Memory B cell (primary cell): ENCODE data around the gene ERCC8.
A peak's percentile ranks its signal among the peaks of the same experiment; 100 is the strongest.

ENCODE experiments used
- ATAC-seq: fragments of 150-1000 bp; cut with Tn5 transposase; 2 replicates; pipeline ENCODE4 v1.10.0; 2021; ENCODE audit warnings: low read depth, mild to moderate bottlenecking, moderate library complexity
- DNase-seq, 2 donors: peaks; one replicate each; pipeline ENCODE4 v3.0.0; 2022; ENCODE audit warnings: low spot score in 2 of 2
- H3K27ac Mint-ChIP-seq: one replicate; pipeline ENCODE4 v1.8.0; 2022; ENCODE audit warnings: mild to moderate bottlenecking, moderate library complexity, mixed read lengths
- H3K27me3 Mint-ChIP-seq: one replicate; pipeline ENCODE4 v1.8.0; 2022; ENCODE audit warnings: mixed read lengths
- H3K36me3 Mint-ChIP-seq: one replicate; pipeline ENCODE4 v1.8.0; 2022; ENCODE audit warnings: mild to moderate bottlenecking, mixed read lengths
- H3K4me1 Mint-ChIP-seq: one replicate; pipeline ENCODE4 v1.8.0; 2022; ENCODE audit warnings: mixed read lengths
- H3K4me3 Mint-ChIP-seq: one replicate; pipeline ENCODE4 v1.8.0; 2022; ENCODE audit warnings: mild to moderate bottlenecking, moderate library complexity, mixed read lengths
- H3K9me3 Mint-ChIP-seq: one replicate; pipeline ENCODE4 v1.8.0; 2022; ENCODE audit warnings: mixed read lengths

ERCC8 gene

DNA sequence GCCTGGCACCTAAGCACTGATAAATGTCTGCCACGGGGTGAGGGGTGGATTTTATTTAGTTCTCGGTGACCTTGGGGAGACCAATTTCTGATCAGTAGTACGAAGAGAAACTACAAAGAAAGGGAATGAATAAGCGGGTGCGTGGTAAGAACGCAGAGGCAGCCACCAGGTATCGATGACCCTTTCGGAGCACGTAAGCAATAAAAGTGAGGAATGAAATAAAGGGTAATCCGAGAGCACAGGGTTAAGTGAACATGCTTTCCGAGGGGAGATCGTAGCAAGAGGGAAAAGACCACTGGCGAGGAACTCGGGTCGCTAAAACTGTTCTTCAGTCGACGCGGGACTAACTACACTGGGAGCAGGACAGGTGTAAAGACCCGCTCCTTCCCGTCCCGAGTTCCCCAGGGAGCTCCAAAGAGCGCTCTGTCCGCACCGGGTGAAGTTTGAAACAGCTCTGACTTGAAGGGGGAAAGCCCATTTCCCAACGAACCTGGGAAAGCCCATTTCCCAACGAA lies 101.9 kb downstream of the ERCC8 start:
- Mint-ChIP-seq H3K27ac (no peak overlapping the region), H3K27me3 (peaks cover 24% of the 10 kb centered on the region), H3K4me3 (peak overlapping the region; percentile 65)

DNA sequence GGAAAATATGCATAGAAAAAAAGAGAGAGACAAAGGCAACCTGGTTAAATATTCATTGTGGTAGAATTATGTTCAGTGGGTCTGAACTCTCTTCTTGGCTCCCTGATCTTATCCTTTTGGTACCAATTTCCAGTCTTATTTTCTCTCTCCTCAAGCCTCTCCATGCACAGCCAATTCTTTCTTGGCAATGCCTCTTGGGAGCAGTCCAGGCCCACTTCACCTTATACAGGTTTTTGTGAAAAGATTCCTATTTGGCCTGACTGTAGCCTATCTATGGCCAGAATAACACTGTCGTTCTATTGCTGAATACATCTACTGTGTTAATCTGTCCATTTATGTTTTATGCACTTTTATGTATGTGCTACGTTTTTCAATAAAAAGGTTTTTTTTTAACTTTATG lies 103.5 kb downstream of the ERCC8 start:
- H3K9me3 Mint-ChIP-seq: no peaks in the 10 kb centered on the region
- no peak for DNase-seq
- peaks cover 23% of the 10 kb centered on the region for H3K27me3 Mint-ChIP-seq
- peaks cover 8% of the 10 kb centered on the region for H3K4me1 Mint-ChIP-seq
- ATAC-seq: no peak
- H3K27ac Mint-ChIP-seq: no peak overlapping the region
- H3K4me3 Mint-ChIP-seq: no peak overlapping the region
- H3K36me3 Mint-ChIP-seq: no peaks in the 10 kb centered on the region

More for the DNA sequence above, 101.9 kb downstream of the ERCC8 start:
- no peak for ATAC-seq
- Mint-ChIP-seq H3K36me3 (no peaks in the 10 kb centered on the region), H3K9me3 (no peaks in the 10 kb centered on the region), H3K4me1 (peaks cover 8% of the 10 kb centered on the region)
- DNase-seq: no peak

DNA sequence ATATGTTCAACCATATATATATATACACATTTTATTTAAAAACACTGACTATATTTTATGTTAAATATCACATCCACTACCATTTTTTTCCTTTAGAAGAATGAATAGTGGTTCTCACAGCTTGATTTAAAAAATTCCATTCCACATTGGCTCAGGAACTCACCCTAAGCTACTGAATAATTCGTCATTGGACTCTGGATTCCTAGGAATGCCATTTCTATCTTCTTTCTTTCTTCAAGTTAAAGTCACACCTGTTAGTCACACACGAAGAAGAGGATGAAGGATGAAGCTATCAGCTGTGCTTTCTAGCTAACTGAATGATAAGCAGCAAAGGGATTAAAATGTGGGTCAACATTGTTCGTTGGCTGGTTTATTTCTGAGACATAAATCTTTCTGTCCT lies 108.7 kb downstream of the ERCC8 start:
- DNase-seq: no peak
- peaks cover 2% of the 10 kb centered on the region for H3K27me3 Mint-ChIP-seq
- no peak overlapping the region for H3K27ac Mint-ChIP-seq
- no peaks in the 10 kb centered on the region for H3K9me3 Mint-ChIP-seq
- no peaks in the 10 kb centered on the region for H3K36me3 Mint-ChIP-seq
- ATAC-seq: no peak
- H3K4me1 Mint-ChIP-seq: peaks cover 2% of the 10 kb centered on the region
- H3K4me3 Mint-ChIP-seq: no peak overlapping the region

DNA sequence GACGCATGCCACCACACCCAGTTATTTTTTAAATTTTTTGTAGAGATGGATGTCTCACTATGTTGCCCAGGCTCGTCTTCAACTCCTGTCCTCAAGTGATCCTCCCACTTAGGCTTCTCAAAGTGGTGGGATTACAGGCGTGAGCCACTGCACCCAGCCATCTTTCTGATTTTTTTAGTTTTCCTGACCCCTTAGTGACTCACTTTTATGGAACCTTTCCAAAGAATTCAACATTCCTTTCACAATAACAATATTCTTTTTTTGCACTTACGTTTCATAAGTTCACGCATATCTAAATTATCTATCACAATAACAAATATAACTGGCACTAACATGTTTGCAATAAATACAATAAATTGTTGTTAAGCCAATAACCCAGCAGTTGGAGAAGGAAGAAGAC lies 109.3 kb downstream of the ERCC8 start:
- no peaks in the 10 kb centered on the region for H3K36me3 Mint-ChIP-seq
- no peak for DNase-seq
- H3K4me3 Mint-ChIP-seq: no peak overlapping the region
- ATAC-seq: no peak
- no peak overlapping the region for H3K27ac Mint-ChIP-seq
- peaks cover 2% of the 10 kb centered on the region for H3K27me3 Mint-ChIP-seq
- peaks cover 2% of the 10 kb centered on the region for H3K4me1 Mint-ChIP-seq
- H3K9me3 Mint-ChIP-seq: no peaks in the 10 kb centered on the region

DNA sequence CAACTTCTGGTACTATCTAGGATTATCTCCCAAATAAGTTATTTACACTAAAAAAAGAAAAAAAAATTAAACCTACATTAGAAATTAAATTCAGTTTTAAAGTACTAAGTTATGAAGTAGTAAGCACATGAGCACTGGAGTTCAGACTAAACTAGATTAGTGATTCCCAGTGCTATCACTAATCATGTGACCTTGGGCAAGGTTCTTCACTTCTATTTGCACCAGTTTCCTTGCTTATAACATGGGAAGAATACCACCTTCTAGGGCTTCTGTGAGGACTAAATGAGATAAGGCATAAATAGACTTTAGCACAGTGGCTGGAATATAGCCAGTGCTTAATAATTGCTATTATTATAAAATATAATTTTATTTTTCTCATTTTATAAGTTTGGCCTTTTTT lies 111.3 kb downstream of the ERCC8 start:
- Mint-ChIP-seq H3K4me1 (peaks cover 2% of the 10 kb centered on the region), H3K36me3 (no peaks in the 10 kb centered on the region), H3K27ac (no peak overlapping the region), H3K9me3 (no peaks in the 10 kb centered on the region), H3K4me3 (no peak overlapping the region), H3K27me3 (no peaks in the 10 kb centered on the region)
- DNase-seq: no peak
- ATAC-seq: no peak

DNA sequence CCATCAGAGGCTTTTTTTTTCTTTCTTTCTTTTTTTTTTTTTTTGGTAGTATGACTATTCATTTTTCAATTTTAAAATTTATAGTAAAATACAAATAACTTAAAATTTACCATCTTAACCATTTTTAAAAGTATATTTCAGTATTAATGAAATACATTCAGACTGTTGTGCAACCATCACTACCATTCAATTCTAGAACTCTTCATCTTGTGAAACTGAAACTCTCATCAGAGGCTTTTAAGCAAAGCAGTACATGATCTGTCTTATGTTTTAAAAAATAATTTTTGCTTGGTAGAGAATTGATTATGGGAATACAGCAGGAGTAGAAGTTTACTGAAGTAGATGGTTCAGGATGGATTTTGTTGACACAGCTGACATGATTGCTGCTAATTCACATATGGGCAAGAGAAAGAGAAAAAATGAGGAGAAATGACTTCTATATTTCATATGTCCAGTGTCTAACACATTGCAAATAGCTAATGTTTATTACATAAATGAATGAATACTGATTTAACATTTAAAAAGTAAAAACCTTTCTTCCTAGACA lies 114.2 kb downstream of the ERCC8 start:
- Mint-ChIP-seq H3K4me1 (no peaks in the 10 kb centered on the region), H3K27ac (no peak overlapping the region), H3K9me3 (no peaks in the 10 kb centered on the region), H3K4me3 (no peak overlapping the region), H3K27me3 (no peaks in the 10 kb centered on the region), H3K36me3 (no peaks in the 10 kb centered on the region)
- DNase-seq: no peak
- ATAC-seq: no peak

DNA sequence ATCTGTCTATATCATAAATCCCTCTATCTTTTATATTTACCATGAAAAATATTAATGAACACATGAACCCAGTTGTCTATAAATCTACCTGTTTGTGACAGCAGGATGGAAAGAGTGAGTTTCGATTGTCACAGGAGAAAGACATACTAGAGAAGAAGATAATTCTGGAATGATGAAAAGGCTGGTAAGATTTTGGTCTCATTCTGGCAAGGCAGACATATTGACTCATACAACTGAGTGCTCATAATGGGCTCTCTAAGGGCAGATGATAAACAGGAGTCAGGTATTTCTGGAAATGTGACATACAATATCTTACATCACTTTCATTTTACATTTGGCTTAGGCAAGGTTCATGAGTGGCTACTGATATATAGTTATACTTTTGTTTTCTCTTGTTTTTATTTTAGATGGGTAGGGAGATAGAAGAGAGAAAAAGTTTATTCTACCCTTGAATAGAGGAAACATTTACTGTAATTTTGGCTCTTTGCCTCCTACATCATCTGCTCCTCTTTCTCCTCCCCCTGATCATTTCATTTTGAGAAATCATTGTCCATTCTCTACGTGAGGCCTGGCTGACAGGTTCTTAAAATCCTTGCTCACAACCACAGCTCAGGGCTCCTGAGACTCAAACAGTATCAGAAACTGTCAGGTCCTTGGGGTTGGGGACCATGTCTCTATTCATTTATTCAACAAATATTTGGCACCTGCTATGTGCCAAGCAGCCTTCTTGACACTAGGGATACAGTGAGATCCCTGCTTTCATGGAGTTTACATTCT lies 115.2 kb downstream of the ERCC8 start:
- no peak overlapping the region for H3K27ac Mint-ChIP-seq

DNA sequence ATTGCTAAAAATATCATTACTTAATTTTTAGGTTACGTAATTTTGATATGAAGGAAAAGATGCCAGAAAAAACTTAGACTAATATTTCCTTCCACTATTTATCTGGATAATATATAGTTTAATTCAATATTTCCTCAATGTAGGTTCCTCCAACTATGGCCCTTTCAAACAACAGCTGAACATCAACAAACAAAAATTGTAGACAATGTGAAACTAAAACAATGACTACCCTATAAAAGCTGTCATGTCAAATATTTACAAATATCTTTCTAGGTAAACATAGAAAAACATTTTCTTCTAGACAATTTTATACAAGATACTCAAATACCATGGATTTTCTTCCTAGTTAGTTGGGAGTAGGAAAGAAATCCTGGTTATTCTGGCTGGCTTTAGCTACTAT lies 117.7 kb downstream of the ERCC8 start:
- Mint-ChIP-seq H3K27me3 (no peaks in the 10 kb centered on the region), H3K36me3 (no peaks in the 10 kb centered on the region), H3K4me3 (no peak overlapping the region)

More for the DNA sequence above, 115.2 kb downstream of the ERCC8 start:
- Mint-ChIP-seq H3K27me3 (no peaks in the 10 kb centered on the region), H3K4me3 (no peak overlapping the region), H3K4me1 (no peaks in the 10 kb centered on the region), H3K9me3 (no peaks in the 10 kb centered on the region), H3K36me3 (no peaks in the 10 kb centered on the region)
- DNase-seq: no peak
- no peak for ATAC-seq

DNA sequence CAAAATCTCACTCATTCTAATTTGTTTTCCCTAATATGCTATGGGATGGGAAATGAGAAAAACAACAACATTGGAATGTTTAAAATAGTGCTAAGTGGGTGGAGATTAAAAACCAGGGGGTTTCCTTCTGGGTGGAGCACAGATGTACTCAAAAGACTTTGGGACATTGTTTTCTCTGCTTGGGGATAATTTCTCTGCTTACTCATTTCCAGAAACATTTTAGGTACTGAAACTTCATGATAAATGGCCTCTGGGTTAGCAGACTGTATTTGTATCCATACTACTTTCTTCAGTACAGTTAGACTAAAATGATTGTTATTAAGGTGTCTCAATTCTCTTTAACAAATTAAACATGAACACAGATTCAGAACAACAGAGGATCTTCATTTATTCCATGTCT lies 118.2 kb downstream of the ERCC8 start:
- no peaks in the 10 kb centered on the region for H3K4me1 Mint-ChIP-seq
- H3K27ac Mint-ChIP-seq: no peak overlapping the region
- DNase-seq: no peak
- H3K4me3 Mint-ChIP-seq: no peak overlapping the region
- no peaks in the 10 kb centered on the region for H3K27me3 Mint-ChIP-seq
- H3K36me3 Mint-ChIP-seq: no peaks in the 10 kb centered on the region
- no peaks in the 10 kb centered on the region for H3K9me3 Mint-ChIP-seq
- ATAC-seq: no peak

More for the DNA sequence above, 117.7 kb downstream of the ERCC8 start:
- no peaks in the 10 kb centered on the region for H3K4me1 Mint-ChIP-seq
- ATAC-seq: no peak
- no peaks in the 10 kb centered on the region for H3K9me3 Mint-ChIP-seq
- no peak for DNase-seq
- H3K27ac Mint-ChIP-seq: no peak overlapping the region
